Karpas-422 (cell line): ENCODE data around the gene ARL15. TPM values are rescaled to one million over a fixed set of nuclear protein-coding genes. Genes with fewer than 3 reads are reported as not detected.

ENCODE experiments used
- DNase-seq: peaks from one replicate; pipeline ENCODE4 v3.0.0-alpha.2; 2015
- H2AFZ ChIP-seq: fragments of 200-600 bp; sonication (generic); 2 replicates; pipeline ENCODE4 v1.6.1; 2014; ENCODE audit warnings: antibody characterized with exemption, low read length, mixed read lengths
- H3K27ac ChIP-seq: fragments of 200-600 bp; sonication (generic); 2 replicates; pipeline ENCODE4 v1.5.1; 2014; ENCODE audit warnings: mild to moderate bottlenecking, low read length, moderate library complexity
- H3K27me3 ChIP-seq: fragments of 200-600 bp; sonication (generic); 2 replicates; pipeline ENCODE4 v1.6.1; 2014; ENCODE audit warnings: low read length, mixed read lengths
- H3K36me3 ChIP-seq: fragments of 200-600 bp; sonication (generic); 2 replicates; pipeline ENCODE4 v1.6.1; 2014; ENCODE audit warnings: low read length, mixed read lengths; ENCODE audit not compliant: insufficient read depth
- H3K4me1 ChIP-seq: fragments of 200-600 bp; sonication (generic); 2 replicates; pipeline ENCODE4 v1.6.1; 2014; ENCODE audit warnings: mild to moderate bottlenecking, low read length, mixed read lengths
- H3K4me2 ChIP-seq: fragments of 200-600 bp; sonication (generic); 2 replicates; pipeline ENCODE4 v1.6.1; 2014; ENCODE audit warnings: low read length, low read depth, mild to moderate bottlenecking; ENCODE audit not compliant: poor library complexity, severe bottlenecking
- H3K4me3 ChIP-seq: fragments of 200-600 bp; sonication (generic); 2 replicates; pipeline ENCODE4 v1.5.1; 2014; ENCODE audit warnings: mild to moderate bottlenecking, antibody characterized with exemption, low read length, mixed read lengths
- H3K79me2 ChIP-seq: fragments of 200-600 bp; sonication (generic); 2 replicates; pipeline ENCODE4 v1.6.1; 2014; ENCODE audit warnings: mild to moderate bottlenecking, low read length, mixed read lengths
- H3K9ac ChIP-seq: fragments of 200-600 bp; sonication (generic); 2 replicates; pipeline ENCODE4 v1.6.0; 2014; ENCODE audit warnings: low read length
- H3K9me2 ChIP-seq: fragments of 200-600 bp; sonication (generic), shearing (Covaris generic); replicated peaks from 2 replicates; pipeline ENCODE4 v1.6.0; 2014; ENCODE audit warnings: mild to moderate bottlenecking, low read length, moderate library complexity; ENCODE audit not compliant: insufficient read depth
- H3K9me3 ChIP-seq: fragments of 300-700, 200-600 bp; sonication (generic); 2 replicates; pipeline ENCODE4 v1.6.1; 2014; ENCODE audit warnings: low read length, mixed read lengths
- H4K20me1 ChIP-seq: fragments of 200-600 bp; sonication (generic); 2 replicates; pipeline ENCODE4 v1.6.1; 2014; ENCODE audit warnings: mild to moderate bottlenecking, antibody characterized with exemption, low read length, low read depth; ENCODE audit not compliant: insufficient read depth
- total RNA-seq: library from RNA; depleted of rRNA; stranded (reverse); fragments of >200 nt; shearing (Covaris generic); gene quantifications from 2 replicates; pipeline ENCODE4 v1.2.3, GENCODE V29; 2014; ENCODE audit warnings: low replicate concordance

The ARL15 gene
- total RNA-seq, 1 experiment from 2014 or later, result 10.7 TPM

DNA sequence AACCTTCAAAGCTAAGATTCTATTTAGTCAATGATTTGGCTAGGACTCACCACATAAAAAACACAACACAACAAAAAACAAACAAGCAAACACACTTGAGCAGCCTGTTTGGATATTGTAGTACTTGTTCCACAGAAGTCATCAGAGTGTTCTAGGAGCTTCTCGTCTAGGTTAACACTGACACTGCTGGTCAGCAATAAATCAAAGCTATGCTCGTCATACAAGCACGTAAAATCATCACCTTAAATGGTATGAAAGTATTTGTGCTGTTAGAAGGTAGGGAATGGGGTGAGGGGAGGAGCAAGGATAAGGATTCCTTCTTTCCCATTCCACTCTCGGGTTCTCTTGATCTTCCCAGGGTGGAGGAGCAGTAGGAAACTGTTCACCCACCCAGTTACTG lies 88.0 kb downstream of the ARL15 start:
- H3K4me3 ChIP-seq, result no peak overlapping the region
- H2AFZ ChIP-seq, result no peak overlapping the region
- H3K27me3 ChIP-seq, result no peaks in the 10 kb centered on the region
- DNase-seq, result no peak
- H3K4me2 ChIP-seq, result no peak overlapping the region
- no peaks in the 10 kb centered on the region for H3K9me2 ChIP-seq
- H3K9ac ChIP-seq, result no peak overlapping the region
- peaks cover 9% of the 10 kb centered on the region; the same call in 1 of the 2 replicates for H4K20me1 ChIP-seq
- H3K79me2 ChIP-seq, result no peaks in the 10 kb centered on the region
- no peaks in the 10 kb centered on the region for H3K36me3 ChIP-seq
- no peaks in the 10 kb centered on the region for H3K9me3 ChIP-seq
- H3K27ac ChIP-seq, result no peak overlapping the region
- H3K4me1 ChIP-seq, result no peaks in the 10 kb centered on the region

DNA sequence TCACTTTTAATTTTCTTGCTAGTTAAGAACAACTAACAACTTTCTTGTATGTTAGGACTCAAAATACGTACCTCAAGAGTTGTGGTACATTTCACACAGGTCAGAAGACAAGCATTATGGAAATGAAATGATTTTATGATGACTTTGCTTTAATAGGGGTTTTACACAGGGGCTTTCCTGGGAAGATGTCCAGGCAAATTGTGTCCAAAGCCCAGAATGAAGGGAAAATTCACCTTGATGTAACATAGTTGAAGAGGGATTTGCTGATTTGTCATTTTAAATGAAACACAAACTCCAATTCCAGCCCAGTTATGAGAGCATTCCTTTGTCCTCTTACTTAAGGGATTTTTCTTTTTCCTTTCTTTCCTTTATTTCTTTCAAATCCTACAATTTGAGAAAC lies 89.2 kb downstream of the ARL15 start:
- Histone ChIP-seq H2AFZ (no peak overlapping the region), H3K79me2 (no peaks in the 10 kb centered on the region), H3K27ac (no peak overlapping the region), H3K4me2 (no peak overlapping the region), H3K4me1 (no peaks in the 10 kb centered on the region), H3K9ac (no peak overlapping the region), H3K9me3 (no peaks in the 10 kb centered on the region), H3K27me3 (no peaks in the 10 kb centered on the region), H3K4me3 (no peak overlapping the region), H4K20me1 (peaks cover 9% of the 10 kb centered on the region; the same call in 1 of the 2 replicates), H3K36me3 (no peaks in the 10 kb centered on the region), H3K9me2 (no peaks in the 10 kb centered on the region)
- DNase-seq, result no peak

DNA sequence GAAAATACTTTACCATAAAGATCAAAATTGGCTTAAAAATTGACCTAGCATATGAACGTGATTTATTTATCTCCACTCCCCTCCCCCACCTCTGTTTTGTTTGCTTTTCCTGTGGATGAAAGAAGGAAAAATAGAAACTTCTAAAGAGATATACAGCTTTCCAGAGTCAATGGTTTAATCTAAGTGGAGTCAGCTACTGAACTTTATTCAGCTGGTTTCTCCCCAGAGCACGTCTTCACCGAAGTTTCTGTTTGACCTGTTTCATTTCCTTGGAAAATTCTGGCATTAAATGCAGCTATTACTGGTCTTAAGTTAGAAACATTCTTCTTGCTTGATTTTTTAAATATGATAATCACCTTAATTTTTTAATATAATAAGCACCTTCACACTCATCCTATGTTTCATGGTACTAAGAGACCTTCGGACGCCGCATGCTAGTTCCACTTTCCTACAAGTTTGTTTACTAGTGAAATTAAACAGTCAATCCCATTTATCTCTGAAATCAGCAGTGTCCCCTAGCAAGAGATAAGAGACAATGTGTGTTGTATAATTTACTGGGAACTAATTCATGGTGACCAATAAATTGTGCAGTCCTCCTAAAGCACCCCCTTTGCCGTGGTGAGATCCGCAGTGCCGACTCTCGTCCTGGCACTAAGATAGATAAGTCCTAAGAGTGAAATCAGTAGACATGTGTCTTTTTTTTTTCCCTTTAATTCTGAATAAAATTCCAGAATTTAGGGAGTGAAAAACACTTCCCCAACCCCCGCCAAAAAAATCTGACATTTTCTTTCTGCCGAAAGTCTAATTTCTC lies 89.9 kb downstream of the ARL15 start:
- no peaks in the 10 kb centered on the region for H3K79me2 ChIP-seq
- 0 out of 2 replicates have a peak, but pooled peaks cover 11% of the 10 kb centered on the region for H4K20me1 ChIP-seq

DNA sequence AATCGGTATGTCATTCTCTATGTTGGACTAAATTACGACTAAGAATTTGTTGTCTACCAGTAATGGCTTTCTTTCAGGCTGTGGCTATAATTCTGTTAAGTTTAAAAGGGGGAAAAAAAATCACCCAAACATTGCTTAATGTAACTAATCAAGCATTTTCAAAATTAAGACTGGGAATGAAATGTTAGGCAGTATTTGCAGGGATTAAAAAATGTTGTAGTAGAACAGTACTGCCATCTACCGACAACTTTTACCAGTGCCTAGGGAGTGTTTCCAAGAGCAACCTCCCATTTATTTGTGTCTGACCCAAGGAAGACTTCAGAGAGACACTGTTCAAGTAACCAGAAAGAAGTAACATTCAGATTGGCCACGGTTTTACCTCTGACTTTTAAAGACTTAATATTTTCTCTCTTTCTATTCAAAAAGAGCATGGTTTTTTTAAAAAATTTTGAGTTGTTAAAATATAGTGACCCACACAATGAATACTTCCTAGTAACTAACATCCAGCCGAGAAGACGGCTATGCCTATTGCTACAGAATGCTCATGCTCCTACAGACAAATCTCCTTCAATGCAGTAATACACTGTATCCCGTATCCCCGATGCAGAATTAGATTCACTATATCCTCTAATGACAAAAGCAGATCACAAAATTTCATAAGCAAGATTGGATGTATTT lies 92.4 kb downstream of the ARL15 start:
- Histone ChIP-seq H3K4me3 (no peak overlapping the region), H3K9ac (no peak overlapping the region), H2AFZ (no peak overlapping the region), H3K27me3 (no peaks in the 10 kb centered on the region), H4K20me1 (0 out of 2 replicates have a peak, but pooled peaks cover 10% of the 10 kb centered on the region), H3K27ac (no peak overlapping the region), H3K4me1 (no peaks in the 10 kb centered on the region), H3K9me3 (no peaks in the 10 kb centered on the region), H3K9me2 (no peaks in the 10 kb centered on the region), H3K36me3 (no peaks in the 10 kb centered on the region), H3K79me2 (no peaks in the 10 kb centered on the region), H3K4me2 (no peak overlapping the region)
- peak; percentile 72 for DNase-seq

More for the DNA sequence above, 89.9 kb downstream of the ARL15 start:
- no peak overlapping the region for H3K9ac ChIP-seq
- DNase-seq, result no peak
- no peaks in the 10 kb centered on the region for H3K9me3 ChIP-seq
- no peak overlapping the region for H2AFZ ChIP-seq
- H3K9me2 ChIP-seq, result no peaks in the 10 kb centered on the region
- H3K36me3 ChIP-seq, result no peaks in the 10 kb centered on the region
- no peak overlapping the region for H3K4me2 ChIP-seq
- H3K27ac ChIP-seq, result no peak overlapping the region
- no peak overlapping the region for H3K4me3 ChIP-seq
- H3K4me1 ChIP-seq, result no peaks in the 10 kb centered on the region
- no peaks in the 10 kb centered on the region for H3K27me3 ChIP-seq

DNA sequence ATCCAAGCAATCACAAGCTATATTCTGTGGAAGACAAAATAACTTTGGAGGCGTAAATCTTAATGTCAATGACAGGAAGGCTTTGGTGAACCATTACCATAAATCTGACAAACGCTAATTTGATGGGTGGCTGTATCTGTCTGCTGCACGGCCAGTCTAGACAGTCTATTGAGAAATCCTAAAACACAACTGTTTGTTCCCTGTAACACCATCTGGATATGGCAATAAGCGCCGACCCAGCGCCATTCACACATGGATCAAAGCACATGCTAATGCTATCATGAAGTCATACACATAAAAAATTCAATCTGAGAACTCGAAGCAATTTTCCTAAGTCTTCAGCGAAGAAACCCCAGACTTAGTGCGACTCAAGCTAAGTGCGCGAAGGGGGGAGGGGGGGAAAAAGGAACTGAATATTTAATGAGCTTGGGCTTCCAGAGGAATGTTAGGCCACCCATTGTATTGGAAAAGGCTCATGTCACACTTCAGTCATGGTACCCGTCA lies 95.1 kb downstream of the ARL15 start:
- no peaks in the 10 kb centered on the region for H3K4me1 ChIP-seq
- H3K79me2 ChIP-seq, result no peaks in the 10 kb centered on the region
- no peak overlapping the region for H3K4me2 ChIP-seq

DNA sequence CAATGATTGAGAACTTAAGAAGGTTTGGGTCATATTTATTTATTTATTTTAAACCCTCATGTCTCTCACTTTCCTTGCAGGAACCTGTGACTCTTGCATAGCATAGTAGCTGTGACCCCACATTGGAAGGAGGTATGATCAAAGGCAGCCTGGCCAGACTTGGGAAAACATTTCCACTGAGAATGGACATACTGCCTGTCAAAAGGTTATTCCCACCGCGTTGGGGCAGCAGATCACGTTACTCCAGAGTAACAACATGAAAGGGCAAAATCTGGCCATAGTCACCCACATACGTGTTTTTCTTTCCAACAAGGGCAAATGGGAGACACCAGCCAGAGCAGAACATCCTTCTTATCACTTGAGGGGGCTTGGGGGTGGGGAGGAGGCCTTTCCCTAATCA lies 95.7 kb downstream of the ARL15 start:
- H4K20me1 ChIP-seq, result peaks cover 14% of the 10 kb centered on the region; the same call in 1 of the 2 replicates
- H3K4me2 ChIP-seq, result no peak overlapping the region
- no peaks in the 10 kb centered on the region for H3K79me2 ChIP-seq

More for the DNA sequence above, 95.1 kb downstream of the ARL15 start:
- Histone ChIP-seq H2AFZ (no peak overlapping the region), H4K20me1 (peaks cover 14% of the 10 kb centered on the region; the same call in 1 of the 2 replicates), H3K9me3 (no peaks in the 10 kb centered on the region), H3K27ac (no peak overlapping the region), H3K9me2 (no peaks in the 10 kb centered on the region), H3K36me3 (no peaks in the 10 kb centered on the region), H3K27me3 (no peaks in the 10 kb centered on the region), H3K4me3 (no peak overlapping the region), H3K9ac (no peak overlapping the region)
- DNase-seq, result no peak

DNA sequence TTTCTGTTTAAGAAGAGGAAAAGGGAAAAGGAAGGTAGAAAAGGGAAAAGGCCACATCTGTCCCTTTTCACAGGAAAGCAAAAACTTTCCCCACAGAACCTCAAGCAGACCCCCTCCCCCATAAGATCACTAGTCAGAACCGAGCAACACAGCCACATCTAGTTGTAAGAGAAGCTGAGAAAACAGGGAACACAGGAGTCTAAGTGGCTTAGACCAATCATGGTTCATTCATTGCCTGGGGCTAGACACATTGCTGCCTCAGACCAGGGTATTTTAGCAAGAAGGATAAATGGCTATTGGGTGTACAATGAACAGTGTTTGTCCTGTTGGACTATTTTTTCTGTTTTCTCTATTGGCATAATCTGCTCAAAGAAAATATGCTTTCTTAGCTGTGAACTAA lies 98.0 kb downstream of the ARL15 start:
- Histone ChIP-seq H4K20me1 (peaks cover 13% of the 10 kb centered on the region; the same call in 1 of the 2 replicates), H2AFZ (no peak overlapping the region)

More for the DNA sequence above, 95.7 kb downstream of the ARL15 start:
- H3K4me1 ChIP-seq, result no peaks in the 10 kb centered on the region
- H3K9me3 ChIP-seq, result no peaks in the 10 kb centered on the region
- H3K36me3 ChIP-seq, result no peaks in the 10 kb centered on the region
- no peak overlapping the region for H2AFZ ChIP-seq
- H3K9ac ChIP-seq, result no peak overlapping the region
- no peak overlapping the region for H3K4me3 ChIP-seq
- H3K27me3 ChIP-seq, result no peaks in the 10 kb centered on the region
- no peak for DNase-seq
- no peak overlapping the region for H3K27ac ChIP-seq
- no peaks in the 10 kb centered on the region for H3K9me2 ChIP-seq

DNA sequence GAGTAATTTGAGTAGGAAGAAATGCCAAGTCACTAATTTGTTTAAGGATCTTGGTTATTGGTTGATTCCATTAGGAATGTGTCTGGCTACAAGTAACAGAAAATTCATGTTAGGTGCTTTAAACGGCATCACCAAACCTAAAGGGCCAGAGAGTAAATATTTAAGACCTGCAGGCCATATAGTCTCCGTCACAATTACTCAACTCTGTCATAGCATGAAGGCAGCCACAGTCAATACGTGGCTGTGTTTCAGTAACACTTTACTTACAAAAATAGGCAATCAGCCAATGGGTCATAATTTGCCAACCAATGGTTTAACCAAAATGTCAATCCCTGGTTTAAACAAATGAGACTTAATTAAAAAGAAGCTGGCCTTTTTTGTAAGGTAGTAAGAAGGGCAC lies 98.5 kb downstream of the ARL15 start:
- Histone ChIP-seq H3K27me3 (no peaks in the 10 kb centered on the region), H2AFZ (no peak overlapping the region)

More for the DNA sequence above, 98.0 kb downstream of the ARL15 start:
- Histone ChIP-seq H3K4me3 (no peak overlapping the region), H3K4me1 (no peaks in the 10 kb centered on the region), H3K9ac (no peak overlapping the region), H3K27ac (no peak overlapping the region), H3K9me3 (no peaks in the 10 kb centered on the region), H3K79me2 (no peaks in the 10 kb centered on the region), H3K27me3 (no peaks in the 10 kb centered on the region), H3K36me3 (no peaks in the 10 kb centered on the region), H3K9me2 (no peaks in the 10 kb centered on the region), H3K4me2 (no peak overlapping the region)
- no peak for DNase-seq

More for the DNA sequence above, 98.5 kb downstream of the ARL15 start:
- no peak overlapping the region for H3K4me3 ChIP-seq
- H3K27ac ChIP-seq, result no peak overlapping the region
- H3K9me3 ChIP-seq, result no peaks in the 10 kb centered on the region
- H4K20me1 ChIP-seq, result peaks cover 13% of the 10 kb centered on the region; the same call in 1 of the 2 replicates
- H3K9ac ChIP-seq, result no peak overlapping the region
- no peaks in the 10 kb centered on the region for H3K9me2 ChIP-seq
- no peaks in the 10 kb centered on the region for H3K4me1 ChIP-seq
- no peaks in the 10 kb centered on the region for H3K79me2 ChIP-seq
- no peak overlapping the region for H3K4me2 ChIP-seq
- DNase-seq, result no peak
- H3K36me3 ChIP-seq, result no peaks in the 10 kb centered on the region
